GM12874 (cell line): ENCODE results near the gene CLPTM1L.

Experiments used
- TF ChIP-seq, protein P1 (sequence below): IDR thresholded peaks from 2 replicates; pipeline ENCODE4 v1.5.1; 2011; ENCODE audit warnings: low read depth, mild to moderate bottlenecking, control low read depth, low read length, moderate library complexity; ENCODE audit not compliant: insufficient read depth

Gene CLPTM1L

GRCh38 chr5:1333986-1334385 lies 10.9 kb downstream of the CLPTM1L start:
- TF ChIP-seq, protein P1, sequence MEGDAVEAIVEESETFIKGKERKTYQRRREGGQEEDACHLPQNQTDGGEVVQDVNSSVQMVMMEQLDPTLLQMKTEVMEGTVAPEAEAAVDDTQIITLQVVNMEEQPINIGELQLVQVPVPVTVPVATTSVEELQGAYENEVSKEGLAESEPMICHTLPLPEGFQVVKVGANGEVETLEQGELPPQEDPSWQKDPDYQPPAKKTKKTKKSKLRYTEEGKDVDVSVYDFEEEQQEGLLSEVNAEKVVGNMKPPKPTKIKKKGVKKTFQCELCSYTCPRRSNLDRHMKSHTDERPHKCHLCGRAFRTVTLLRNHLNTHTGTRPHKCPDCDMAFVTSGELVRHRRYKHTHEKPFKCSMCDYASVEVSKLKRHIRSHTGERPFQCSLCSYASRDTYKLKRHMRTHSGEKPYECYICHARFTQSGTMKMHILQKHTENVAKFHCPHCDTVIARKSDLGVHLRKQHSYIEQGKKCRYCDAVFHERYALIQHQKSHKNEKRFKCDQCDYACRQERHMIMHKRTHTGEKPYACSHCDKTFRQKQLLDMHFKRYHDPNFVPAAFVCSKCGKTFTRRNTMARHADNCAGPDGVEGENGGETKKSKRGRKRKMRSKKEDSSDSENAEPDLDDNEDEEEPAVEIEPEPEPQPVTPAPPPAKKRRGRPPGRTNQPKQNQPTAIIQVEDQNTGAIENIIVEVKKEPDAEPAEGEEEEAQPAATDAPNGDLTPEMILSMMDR: no peak

DNA sequence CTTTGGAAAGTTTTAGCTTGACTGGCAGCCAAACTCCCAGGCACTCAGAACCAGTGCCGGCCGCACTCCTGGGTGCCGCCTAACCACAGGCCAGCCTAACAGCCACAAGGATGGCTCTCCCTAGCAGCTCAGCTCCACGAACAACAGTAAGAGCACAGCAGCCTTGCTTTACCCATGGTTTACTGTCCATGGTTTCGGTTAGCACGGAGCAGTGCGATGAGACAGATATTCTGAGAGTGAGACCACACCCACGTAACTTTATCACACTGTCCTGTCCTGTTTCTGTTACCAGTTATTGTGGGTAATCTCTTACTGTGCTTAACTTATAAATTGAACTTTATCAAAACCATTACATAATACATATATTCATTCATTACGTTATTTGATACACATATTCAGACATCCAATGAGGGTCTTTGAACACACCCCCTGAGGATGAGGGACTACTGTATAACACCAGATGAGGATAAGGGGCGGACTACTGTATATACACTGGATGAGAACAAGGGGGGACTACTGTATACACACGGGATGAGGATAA lies 12.4 kb downstream of the CLPTM1L start:
- TF ChIP-seq, protein P1: no peak

GRCh38 chr5:1331861-1332405 lies 13.0 kb downstream of the CLPTM1L start:
- TF ChIP-seq, protein P1: no peak

DNA sequence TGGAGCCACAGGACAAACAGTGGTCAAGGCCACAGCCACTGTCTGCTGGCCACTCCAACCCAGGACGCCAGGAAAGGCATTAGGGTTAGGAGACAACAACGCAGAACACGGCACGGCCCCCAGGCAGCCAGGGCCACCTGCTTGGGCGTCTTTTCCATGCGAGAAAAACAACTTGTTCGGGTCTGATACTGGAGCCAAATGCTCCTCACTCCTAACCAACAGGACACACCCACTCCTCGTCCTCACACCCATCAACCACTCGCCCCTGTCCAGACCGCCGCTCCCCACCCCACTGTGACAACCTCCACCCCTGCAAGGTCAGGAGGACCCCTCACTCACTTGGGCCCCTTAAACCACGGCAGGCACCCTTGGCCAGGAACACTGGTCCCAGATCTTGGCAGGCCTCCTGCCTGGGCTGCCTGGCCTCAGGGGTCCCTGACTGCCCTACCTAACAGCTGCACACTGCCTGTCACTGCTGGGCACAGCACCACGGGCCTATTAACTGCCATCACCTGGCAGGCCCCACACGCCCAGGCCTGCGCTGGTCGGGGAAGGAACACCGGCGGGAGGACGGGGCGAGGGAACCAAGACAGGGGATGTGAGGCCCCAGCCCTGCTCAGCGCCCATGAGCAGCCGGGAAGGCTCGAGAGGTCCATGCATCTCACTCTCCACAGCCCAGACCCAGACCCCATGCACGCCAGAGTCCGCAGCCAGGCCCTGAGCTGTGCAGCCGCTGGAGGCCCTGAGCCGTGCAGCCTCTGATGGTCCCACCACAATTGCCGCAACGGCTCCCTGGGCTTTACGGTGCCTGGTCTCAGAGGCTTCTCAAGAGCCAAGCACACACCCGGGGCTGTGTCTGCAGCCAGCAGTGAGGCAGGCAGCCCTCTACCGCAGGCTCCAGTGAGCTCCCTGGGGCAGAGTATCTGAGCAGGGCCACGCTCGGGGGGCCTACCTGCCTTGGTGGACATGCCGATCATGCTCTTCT lies 13.8 kb downstream of the CLPTM1L start:
- TF ChIP-seq, protein P1: no peak

DNA sequence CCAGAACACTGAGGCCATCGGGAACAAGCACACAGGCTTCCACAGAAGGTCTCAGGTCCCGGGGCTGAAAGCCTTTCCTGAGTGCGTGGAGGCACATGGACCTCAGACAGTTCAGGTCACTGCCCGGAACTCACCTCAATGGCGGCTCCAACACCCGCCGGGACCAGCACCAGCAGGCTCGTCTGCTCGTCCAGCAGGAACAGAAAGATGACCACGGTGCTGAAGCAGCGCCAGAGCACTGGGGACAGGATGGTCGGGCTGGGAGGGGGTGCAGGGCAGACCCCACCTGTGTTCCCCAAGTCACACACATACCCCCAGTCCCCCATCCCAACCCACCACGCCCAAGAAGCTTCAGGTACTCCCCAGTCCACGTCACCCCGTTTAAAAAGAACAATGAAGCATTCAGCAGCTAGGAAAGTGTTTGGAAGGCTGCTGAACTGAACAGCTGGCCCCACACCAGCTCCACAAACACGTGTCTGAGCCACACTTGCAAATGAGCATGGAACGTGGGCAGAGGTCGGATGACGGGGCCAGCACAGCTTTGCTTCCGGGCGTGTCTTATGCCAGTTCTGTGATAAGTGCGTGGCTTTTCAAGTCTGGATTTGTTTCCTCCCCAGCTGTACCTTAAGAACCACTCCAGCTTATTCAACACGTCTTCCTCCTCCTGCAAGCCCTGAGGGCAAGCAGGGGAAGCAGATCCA lies 14.6 kb downstream of the CLPTM1L start:
- TF ChIP-seq, protein P1: no peak

DNA sequence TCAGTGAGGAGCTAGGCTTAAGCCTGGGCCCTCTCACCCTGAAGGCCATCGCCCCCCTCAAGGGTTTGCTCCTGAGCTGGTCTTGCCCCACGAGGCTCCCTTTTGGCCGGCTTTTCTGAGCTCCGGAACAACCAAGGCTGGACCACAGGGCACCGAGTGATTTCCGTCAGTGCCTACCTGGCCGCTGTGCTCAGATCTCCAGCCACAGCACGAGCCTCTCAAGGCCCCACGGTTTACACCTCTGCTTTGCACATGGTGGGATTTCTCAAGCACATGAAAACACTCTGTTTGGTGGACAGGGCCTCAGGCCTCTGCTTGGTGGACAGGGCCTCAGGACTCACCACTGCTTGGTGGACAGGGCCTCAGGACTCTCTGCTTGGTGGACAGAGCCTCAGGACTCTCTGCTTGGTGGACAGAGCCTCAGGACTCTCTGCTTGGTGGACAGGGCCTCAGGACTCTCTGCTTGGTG lies 15.8 kb downstream of the CLPTM1L start:
- TF ChIP-seq, protein P1: no peak
